Non-pigmented ciliary epithelial cell (primary cell): ENCODE results near the gene SDK2.

ENCODE experiments used
- DNase-seq: peaks from one replicate; pipeline ENCODE4 v3.0.0-alpha.2; 2010; ENCODE audit warnings: low read depth

Gene SDK2

GRCh38 chr17:73533781-73534180 lies 110.5 kb downstream of the SDK2 start:
- DNase-seq, result no peak

- DNase-seq, result no peak
These were observed 111.1 kb downstream of the SDK2 start for GRCh38 chr17:73533127-73533526.

GRCh38 chr17:73532421-73532901 lies 111.8 kb downstream of the SDK2 start:
- DNase-seq, result no peak

- DNase-seq, result no peak
These were observed 113.1 kb downstream of the SDK2 start for GRCh38 chr17:73531158-73531557.

- no peak for DNase-seq
These were observed 115.6 kb downstream of the SDK2 start for GRCh38 chr17:73528679-73529078.

GRCh38 chr17:73526952-73527351 lies 117.3 kb downstream of the SDK2 start:
- no peak for DNase-seq

GRCh38 chr17:73524941-73525679 lies 119.1 kb downstream of the SDK2 start:
- DNase-seq, result no peak

GRCh38 chr17:73522696-73523095 lies 121.5 kb downstream of the SDK2 start:
- no peak for DNase-seq

GRCh38 chr17:73522107-73522506 lies 122.1 kb downstream of the SDK2 start:
- no peak for DNase-seq

- DNase-seq, result no peak
These were observed 122.9 kb downstream of the SDK2 start for GRCh38 chr17:73521376-73521775.

GRCh38 chr17:73520369-73520761 lies 123.9 kb downstream of the SDK2 start:
- DNase-seq, result no peak

- no peak for DNase-seq
These were observed 124.4 kb downstream of the SDK2 start for GRCh38 chr17:73519714-73520368.

GRCh38 chr17:73519011-73519410 lies 125.2 kb downstream of the SDK2 start:
- DNase-seq, result no peak

GRCh38 chr17:73516431-73516830 lies 127.8 kb downstream of the SDK2 start:
- no peak for DNase-seq

GRCh38 chr17:73514146-73514863 lies 129.9 kb downstream of the SDK2 start:
- DNase-seq, result no peak

GRCh38 chr17:73513426-73513825 lies 130.8 kb downstream of the SDK2 start:
- DNase-seq, result no peak

- no peak for DNase-seq
These were observed 132.5 kb downstream of the SDK2 start for GRCh38 chr17:73511719-73512115.

GRCh38 chr17:73510981-73511718 lies 133.1 kb downstream of the SDK2 start:
- DNase-seq, result no peak

GRCh38 chr17:73508931-73509605 lies 135.2 kb downstream of the SDK2 start:
- no peak for DNase-seq

- no peak for DNase-seq
These were observed 136.0 kb downstream of the SDK2 start for GRCh38 chr17:73508057-73508930.
